NOMO-1 treated with DMSO at 0.1 percent for 48 hours (cell line): ENCODE measurements around the gene TMC1.
"Not testable (repeated sequence)": the region's sequence is repeated elsewhere in the genome, so short reads cannot be mapped to it uniquely, and the experiment has no call there.

ENCODE experiments used
- DNase-seq: peaks from one replicate; lab custom pipeline; 2025; ENCODE audit not compliant: unreplicated experiment; lab: John Stamatoyannopoulos, UW

TMC1 gene

DNA sequence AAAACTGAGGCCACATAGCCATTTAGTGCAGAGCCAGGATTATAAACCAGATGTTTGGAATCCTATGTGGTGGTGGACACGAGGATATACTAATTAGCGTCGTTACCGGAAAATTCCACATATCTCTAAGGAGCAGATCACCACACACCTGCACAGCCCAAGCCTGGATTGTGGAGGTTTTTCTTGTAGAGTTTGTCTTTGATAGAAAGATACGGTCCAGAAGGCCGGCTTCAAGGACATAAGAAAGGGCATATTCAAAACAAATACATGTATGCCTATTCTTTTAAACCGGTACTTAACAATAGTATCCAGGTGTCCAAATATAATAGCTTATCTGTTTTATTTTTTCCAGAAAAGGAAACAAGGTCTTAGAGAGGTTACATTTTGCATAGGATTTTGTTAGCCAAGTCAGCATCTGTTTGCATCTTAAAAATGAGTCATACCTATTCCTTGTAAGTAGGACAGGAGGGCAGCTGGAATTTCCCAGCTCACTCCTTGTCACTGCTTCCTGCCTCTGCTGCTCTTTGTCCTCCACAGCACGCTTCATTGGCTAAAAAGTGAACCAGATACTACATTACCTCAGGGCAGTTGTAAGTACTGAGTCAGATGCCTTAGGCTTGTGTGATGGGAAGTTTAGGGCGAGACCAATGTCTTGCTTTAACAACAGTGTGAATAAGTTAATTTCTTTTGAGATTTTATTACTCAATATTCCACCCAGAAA lies 3.6 kb downstream of the TMC1 start:
- DNase-seq: no peak

- DNase-seq: peak; percentile 71
Observed at GRCh38 chr9:72526901-72527800, 5.7 kb downstream of the TMC1 start.

DNA sequence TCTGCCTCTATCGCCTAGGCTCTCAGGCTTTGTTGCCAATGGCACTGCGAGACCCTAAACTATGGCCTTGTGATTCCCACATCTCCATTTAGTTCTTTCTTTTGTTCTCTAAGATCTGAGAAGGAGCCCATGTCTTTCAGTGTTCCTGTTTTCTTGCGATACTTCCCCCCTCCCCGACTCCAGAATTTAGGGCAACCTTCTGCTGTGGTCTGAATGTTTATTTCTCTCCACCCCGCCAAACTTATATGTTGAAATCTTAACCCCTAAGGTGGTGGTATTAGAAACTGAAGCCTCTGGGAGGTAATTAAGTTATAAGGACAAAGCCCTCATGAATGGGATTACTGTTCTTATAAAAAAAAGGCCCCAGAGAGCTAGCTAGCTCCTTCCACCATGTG lies 6.4 kb downstream of the TMC1 start:
- DNase-seq: peak; percentile 24

GRCh38 chr9:72529531-72529930 lies 8.1 kb downstream of the TMC1 start:
- DNase-seq: no peak

DNA sequence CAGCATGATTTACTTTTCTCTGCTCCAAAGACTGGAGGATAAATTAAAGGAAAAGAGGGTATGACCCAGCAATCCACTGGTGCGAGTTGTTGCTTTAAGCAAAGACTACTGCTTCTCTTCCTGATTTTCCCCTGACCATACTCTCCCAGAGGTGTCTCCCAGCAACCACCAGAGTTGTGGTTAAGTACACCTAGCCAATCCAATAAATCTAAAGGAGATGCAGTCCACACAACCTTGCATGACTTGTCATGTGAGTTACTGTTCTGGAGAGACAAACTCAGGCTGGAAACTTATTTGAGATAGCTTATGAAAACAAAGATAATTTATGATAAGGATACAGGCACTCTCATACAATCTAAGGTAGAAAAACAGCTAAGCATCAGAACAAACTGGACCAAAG lies 11.9 kb downstream of the TMC1 start:
- DNase-seq: no peak

- no peak for DNase-seq
Observed at GRCh38 chr9:72534931-72535330, 13.5 kb downstream of the TMC1 start.

GRCh38 chr9:72537011-72537545 lies 15.7 kb downstream of the TMC1 start:
- no peak for DNase-seq

DNA sequence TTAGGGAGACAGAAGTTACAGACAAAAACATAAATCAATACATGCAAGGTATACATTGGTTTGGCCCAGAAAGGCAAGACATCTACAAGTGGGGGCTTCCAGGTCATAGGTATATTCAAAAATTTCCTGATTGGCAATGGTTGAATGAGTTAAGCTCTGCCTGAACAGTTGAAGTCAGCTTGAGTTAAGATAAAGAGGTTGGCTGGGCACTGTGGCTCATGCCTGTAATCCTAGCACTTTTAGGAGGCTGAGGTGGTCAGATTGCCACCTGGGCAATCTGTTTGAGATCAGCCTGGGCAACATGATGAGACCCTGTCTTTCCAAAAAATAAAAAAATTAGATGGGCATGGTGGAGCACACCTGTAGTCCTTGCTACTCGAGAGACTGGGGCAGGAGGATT lies 16.3 kb downstream of the TMC1 start:
- no peak for DNase-seq

- no peak for DNase-seq
Observed at GRCh38 chr9:72538921-72539702, 17.7 kb downstream of the TMC1 start.

DNA sequence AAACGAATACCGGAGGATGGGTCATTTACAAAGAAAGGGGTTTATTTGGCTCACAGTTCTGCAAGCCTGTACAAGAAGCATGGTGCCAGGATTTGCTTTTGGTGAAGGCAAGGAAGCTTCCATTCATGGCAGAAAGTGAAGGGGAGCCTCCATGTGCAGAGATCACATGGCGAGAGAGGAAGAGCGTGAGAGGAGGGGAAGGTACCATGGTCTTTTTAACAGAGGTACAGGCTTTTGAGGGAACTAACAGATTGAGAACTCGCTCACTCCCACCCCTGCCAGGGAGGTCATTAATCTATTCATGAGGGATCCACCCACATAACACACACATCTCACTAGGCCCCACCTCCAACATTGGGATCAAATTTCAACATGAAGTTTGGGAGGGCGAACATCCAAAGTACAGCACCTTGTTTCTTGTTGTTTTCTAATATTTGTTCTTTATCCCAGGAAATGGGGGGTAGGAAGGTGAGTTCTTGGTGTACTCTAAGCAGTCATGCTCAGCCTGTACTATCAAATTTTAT lies 18.5 kb downstream of the TMC1 start:
- DNase-seq: no peak

DNA sequence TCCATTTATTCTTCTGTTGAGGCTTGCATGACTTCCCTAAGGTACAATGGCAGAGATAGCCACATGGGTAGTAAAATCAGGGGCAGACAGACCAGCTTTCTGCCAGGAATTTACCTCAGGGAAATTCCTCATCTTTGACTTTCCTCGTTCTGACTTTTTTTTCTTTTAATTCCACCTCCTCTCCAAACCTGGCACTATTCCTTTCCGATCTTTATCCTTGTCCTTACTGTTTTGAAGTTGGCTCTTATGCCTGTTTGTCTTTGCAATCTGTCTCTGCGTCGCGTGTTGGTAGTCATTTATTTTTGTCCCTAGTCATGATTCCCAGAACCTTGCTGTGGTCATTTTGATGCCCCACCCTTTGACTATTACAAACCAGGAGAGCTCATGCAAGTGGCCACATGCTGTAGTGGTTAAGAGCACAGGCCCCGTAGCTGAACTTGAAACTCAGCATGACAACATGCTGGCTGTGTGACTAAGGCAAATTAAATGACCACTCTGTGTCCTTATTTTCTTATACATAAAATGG lies 19.0 kb downstream of the TMC1 start:
- DNase-seq: no peak

DNA sequence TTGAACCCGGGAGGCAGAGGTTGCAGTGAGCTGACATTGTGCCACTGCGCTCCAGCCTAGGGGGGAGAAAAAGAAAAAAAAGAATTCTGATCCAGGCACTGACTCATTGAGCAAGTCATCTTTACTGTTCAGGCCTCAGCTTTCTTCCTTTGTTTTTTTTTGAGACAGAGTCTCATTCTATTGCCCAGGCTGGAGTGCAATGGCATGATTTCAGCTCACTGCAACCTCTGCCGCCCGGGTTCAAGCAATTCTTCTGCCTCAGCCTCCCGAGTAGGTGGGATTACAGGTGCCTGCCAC lies 21.1 kb downstream of the TMC1 start:
- not testable (repeated sequence) for DNase-seq

DNA sequence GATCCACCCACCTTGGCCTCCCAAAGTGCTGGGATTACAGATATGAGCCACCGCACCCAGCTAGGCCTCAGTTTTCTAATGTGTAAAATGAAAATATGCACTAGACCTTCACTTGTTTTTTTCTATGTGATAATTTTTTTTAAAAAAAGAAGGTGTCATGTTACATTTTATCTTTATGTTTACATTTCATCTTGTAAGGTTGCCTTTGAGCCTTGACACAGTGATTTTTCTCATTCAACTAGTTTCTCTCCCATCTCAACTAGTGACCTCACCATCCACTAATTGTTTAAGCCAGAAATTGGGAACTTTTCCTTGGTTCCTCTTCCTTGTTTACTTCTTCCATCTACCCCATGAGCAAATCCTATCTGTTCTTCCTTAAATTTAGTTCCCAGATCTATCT lies 21.5 kb downstream of the TMC1 start:
- no peak for DNase-seq

DNA sequence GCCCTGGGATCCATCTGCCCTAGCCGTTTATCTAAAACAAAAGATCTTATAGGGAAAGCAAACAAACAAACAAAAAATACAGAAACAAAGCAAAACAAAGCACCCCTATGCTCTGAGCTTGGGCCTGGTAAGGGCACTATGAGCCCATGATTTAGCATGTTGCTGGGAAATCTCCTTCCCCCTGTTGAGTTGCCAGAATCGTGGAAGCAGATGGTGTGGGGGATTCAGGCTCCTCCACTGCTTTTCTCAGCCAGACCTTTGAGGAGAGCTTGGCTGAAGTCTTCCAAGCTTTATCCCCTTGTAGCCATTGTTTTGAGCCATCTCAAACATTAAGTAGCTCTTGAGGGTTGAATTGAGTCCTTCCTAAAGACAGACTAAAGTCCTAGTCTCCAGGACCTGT lies 29.9 kb downstream of the TMC1 start:
- DNase-seq: no peak

DNA sequence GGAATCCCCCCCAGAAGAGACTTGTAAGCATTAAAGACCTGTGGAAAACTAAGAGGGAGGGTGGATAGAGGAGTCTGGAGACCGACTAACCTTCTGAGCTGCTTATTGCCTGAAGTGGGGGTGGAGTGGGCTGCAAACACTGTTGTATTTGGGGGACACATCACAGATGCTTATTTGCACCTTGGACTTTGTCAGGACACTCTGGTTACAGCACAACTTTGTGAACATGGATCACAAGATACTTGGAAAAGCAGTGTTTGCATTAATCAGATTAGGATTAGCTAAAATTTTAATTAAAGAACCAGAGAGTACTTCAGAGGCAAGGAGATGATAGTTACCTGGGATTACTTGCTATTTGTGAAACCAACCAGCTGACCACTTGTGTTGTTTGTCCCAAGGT lies 30.9 kb downstream of the TMC1 start:
- DNase-seq: no peak

- DNase-seq: no peak
Observed at GRCh38 chr9:72554221-72554641, 32.8 kb downstream of the TMC1 start.

DNA sequence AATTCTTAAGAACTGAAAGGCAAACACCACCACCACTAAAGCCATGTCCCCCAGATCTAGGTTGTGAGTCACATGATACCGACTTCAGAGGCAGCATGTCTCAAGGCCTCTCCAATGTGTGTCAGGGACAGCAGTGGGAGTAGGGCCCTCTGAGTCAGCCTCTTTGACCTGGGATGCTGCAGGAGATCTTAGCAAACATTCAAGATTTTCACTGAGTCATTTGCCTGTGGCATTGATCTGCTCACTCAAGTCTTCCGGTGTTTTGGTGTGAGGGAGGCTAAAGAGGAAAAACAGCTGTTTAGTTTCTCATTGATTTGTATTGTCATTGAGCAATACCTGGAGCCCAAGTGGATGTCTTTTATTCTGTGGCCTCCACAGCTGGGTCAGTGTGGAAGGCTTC lies 36.1 kb downstream of the TMC1 start:
- DNase-seq: peak; percentile 45

- DNase-seq: no peak
Observed at GRCh38 chr9:72560086-72560485, 38.7 kb downstream of the TMC1 start.

- DNase-seq: no peak
Observed at GRCh38 chr9:72563806-72564205, 42.4 kb downstream of the TMC1 start.

DNA sequence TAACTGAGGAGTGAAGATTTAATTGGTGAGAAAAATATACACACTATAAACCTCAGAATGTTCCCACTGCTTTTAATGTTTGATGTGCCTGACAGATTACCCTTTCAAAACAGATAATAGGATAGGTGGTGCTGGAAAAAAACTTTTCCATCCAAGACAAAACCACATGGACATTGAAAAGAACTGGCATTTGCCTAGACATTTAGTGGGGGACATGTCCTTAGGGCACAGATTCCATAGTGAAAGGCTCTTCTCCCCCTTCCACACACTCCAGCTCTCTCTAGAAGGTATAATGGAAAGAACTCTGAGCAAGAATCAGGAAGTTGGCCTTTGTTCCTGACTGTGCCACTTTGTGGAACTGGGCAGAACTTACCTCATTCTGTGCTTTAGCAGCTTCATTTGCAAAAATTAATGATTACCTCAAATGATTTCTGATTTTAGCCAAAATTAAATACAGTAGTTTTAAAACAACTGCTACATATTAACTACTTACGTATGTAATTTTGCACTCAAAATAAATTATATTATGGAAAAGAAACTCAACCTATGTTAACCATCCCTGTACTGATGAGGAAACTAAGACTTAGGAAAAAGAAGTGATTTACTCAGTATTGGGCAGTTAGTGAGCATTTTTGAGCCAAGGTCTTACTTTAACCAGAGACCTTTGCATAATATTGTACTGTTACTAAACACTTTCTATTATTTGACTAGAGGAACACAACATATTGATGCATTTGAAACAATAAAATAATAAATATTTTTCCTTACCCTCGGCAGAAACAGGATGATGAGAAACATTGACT lies 43.3 kb downstream of the TMC1 start:
- no peak for DNase-seq
